Hepatocyte (in vitro differentiated cells): ENCODE data around the gene SEZ6.

ENCODE experiments used
- EZH2 ChIP-seq: fragments of 200-600 bp; sonication (generic); IDR thresholded peaks from 2 replicates; pipeline ENCODE4 v1.6.1; 2016; ENCODE audit warnings: antibody characterized with exemption, mild to moderate bottlenecking, borderline replicate concordance
- EZH2phosphoT487 ChIP-seq: fragments of 200-600 bp; sonication (generic); IDR thresholded peaks from one replicate; pipeline ENCODE4 v1.6.1; 2018; ENCODE audit warnings: antibody characterized with exemption, mild to moderate bottlenecking, low read depth, moderate library complexity; ENCODE audit not compliant: unreplicated experiment, severe bottlenecking
- TF ChIP-seq, protein P1 (sequence below): fragments of 200-600 bp; sonication (generic); IDR thresholded peaks from 2 replicates; pipeline ENCODE4 v1.5.1; 2016; ENCODE audit warnings: antibody characterized with exemption, mild to moderate bottlenecking; ENCODE audit not compliant: poor library complexity

- TF ChIP-seq, protein P1, sequence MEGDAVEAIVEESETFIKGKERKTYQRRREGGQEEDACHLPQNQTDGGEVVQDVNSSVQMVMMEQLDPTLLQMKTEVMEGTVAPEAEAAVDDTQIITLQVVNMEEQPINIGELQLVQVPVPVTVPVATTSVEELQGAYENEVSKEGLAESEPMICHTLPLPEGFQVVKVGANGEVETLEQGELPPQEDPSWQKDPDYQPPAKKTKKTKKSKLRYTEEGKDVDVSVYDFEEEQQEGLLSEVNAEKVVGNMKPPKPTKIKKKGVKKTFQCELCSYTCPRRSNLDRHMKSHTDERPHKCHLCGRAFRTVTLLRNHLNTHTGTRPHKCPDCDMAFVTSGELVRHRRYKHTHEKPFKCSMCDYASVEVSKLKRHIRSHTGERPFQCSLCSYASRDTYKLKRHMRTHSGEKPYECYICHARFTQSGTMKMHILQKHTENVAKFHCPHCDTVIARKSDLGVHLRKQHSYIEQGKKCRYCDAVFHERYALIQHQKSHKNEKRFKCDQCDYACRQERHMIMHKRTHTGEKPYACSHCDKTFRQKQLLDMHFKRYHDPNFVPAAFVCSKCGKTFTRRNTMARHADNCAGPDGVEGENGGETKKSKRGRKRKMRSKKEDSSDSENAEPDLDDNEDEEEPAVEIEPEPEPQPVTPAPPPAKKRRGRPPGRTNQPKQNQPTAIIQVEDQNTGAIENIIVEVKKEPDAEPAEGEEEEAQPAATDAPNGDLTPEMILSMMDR, result no peak
- no peak for TF ChIP-seq EZH2
- no peak for TF ChIP-seq EZH2phosphoT487
Observed at GRCh38 chr17:28992625-28993600, 12.9 kb downstream of the SEZ6 start.
